ENCODE measurements around the gene IMMP1L.
"Not testable (repeated sequence)": the region's sequence is repeated elsewhere in the genome, so short reads cannot be mapped to it uniquely, and the experiment has no call there.

Gene IMMP1L

GRCh38 chr11:31529189-31529588 lies 19.8 kb upstream of the IMMP1L start:
- H3K27ac ChIP-seq, result no peak overlapping the region
- no peak for TF ChIP-seq CTCF (IDR thresholded peaks at IDR 0.05)
- no peak for TF ChIP-seq ZFX (IDR thresholded peaks at IDR 0.05; ENCODE audit: borderline replicate concordance)

- TF ChIP-seq CTCF (IDR thresholded peaks at IDR 0.05) (no peak), ZFX (IDR thresholded peaks at IDR 0.05; ENCODE audit: borderline replicate concordance) (no peak)
- no peak overlapping the region for H3K27ac ChIP-seq
Observed at GRCh38 chr11:31521497-31522150, 12.2 kb upstream of the IMMP1L start.

GRCh38 chr11:31512117-31512516 lies 2.7 kb upstream of the IMMP1L start:
- TF ChIP-seq ZFX (IDR thresholded peaks at IDR 0.05; ENCODE audit: borderline replicate concordance) (no peak), CTCF (IDR thresholded peaks at IDR 0.05) (no peak)
- no peak overlapping the region for H3K27ac ChIP-seq

GRCh38 chr11:31509051-31509428 lies 382 bp downstream of the IMMP1L start:
- H3K27ac ChIP-seq, result peak overlapping the region; percentile 73
- TF ChIP-seq CTCF (IDR thresholded peaks at IDR 0.05) (no peak), ZFX (IDR thresholded peaks at IDR 0.05; ENCODE audit: borderline replicate concordance) (no peak)

- H3K27ac ChIP-seq, result no peak overlapping the region
- no peak for TF ChIP-seq CTCF (IDR thresholded peaks at IDR 0.05)
- no peak for TF ChIP-seq ZFX (IDR thresholded peaks at IDR 0.05; ENCODE audit: borderline replicate concordance)
Observed at GRCh38 chr11:31500560-31500959, 8.9 kb downstream of the IMMP1L start.

GRCh38 chr11:31499576-31500178 lies 9.7 kb downstream of the IMMP1L start:
- TF ChIP-seq CTCF (IDR thresholded peaks at IDR 0.05), result no peak
- no peak for TF ChIP-seq ZFX (IDR thresholded peaks at IDR 0.05; ENCODE audit: borderline replicate concordance)
- H3K27ac ChIP-seq, result no peak overlapping the region

- not testable (repeated sequence) for H3K27ac ChIP-seq
Observed at GRCh38 chr11:31493762-31494161, 15.7 kb downstream of the IMMP1L start.

- no peak for TF ChIP-seq ZFX (IDR thresholded peaks at IDR 0.05; ENCODE audit: borderline replicate concordance)
- no peak for TF ChIP-seq CTCF (IDR thresholded peaks at IDR 0.05)
- no peak overlapping the region for H3K27ac ChIP-seq
Observed at GRCh38 chr11:31493235-31493634, 16.2 kb downstream of the IMMP1L start.

Data from 22Rv1 (cell line).